B cell (primary cell): ENCODE data around the gene RBBP6. TPM values are rescaled to one million over a fixed set of nuclear protein-coding genes. Genes with fewer than 3 reads are reported as not detected.

Experiments
- ATAC-seq: fragments of 200-7000 bp; cut with Tn5 transposase; one replicate; pipeline ENCODE4 v1.10.0; 2021; ENCODE audit warnings: low read depth, mild to moderate bottlenecking, moderate number of reproducible peaks, moderate library complexity
- CTCF ChIA-PET: fragments of 350-600 bp; sonication (Branson Sonifier 250); formaldehyde crosslinking; loops from one replicate; lab custom pipeline; 2021; ENCODE audit warnings: antibody characterized with exemption, inconsistent platforms; lab: Charles Lee
- POLR2A ChIA-PET: fragments of 350-600 bp; sonication (Branson Sonifier 250); formaldehyde crosslinking; loops from one replicate; lab custom pipeline; 2021; ENCODE audit warnings: antibody characterized with exemption; lab: Charles Lee
- DNase-seq: peaks from one replicate; pipeline ENCODE4 v3.0.0; 2013
- H2AFZ ChIP-seq: 2 replicates; pipeline ENCODE4 v1.6.1; 2012; ENCODE audit warnings: mild to moderate bottlenecking, low read depth, low read length; ENCODE audit not compliant: insufficient read depth, poor library complexity, severe bottlenecking
- H3K27ac ChIP-seq, 2 donors: 1 replicate in 1 of 2; 2 replicates in 1 of 2; pipeline ENCODE4 v1.5.1; 2012 to 2013; ENCODE audit warnings: low read length in 2 of 2, mild to moderate bottlenecking in 2 of 2, moderate library complexity in 1 of 2
- H3K27me3 ChIP-seq, 4 experiments: fragments of 200-600 bp in 1 of 4; sonication (generic) in 1 of 4; replicated peaks in 1 of 4; 1 replicate in 2 of 4; 2 replicates in 2 of 4; pipeline versions ENCODE4 v1.6.1 to v1.7.0; 2013 to 2016; ENCODE audit warnings: low read length in 3 of 4, mild to moderate bottlenecking in 2 of 4, mixed read lengths in 1 of 4, moderate library complexity in 1 of 4; ENCODE audit not compliant: insufficient read depth in 4 of 4, control insufficient read depth in 3 of 4; ENCODE audit errors: control extremely low read depth in 1 of 4
- H3K36me3 ChIP-seq, 2 experiments: replicated peaks in 1 of 2; 1 replicate in 1 of 2; 2 replicates in 1 of 2; pipeline versions ENCODE4 v1.6.1 to v1.7.1; 2013; ENCODE audit warnings: low read length in 1 of 2; ENCODE audit not compliant: insufficient read depth in 2 of 2, control insufficient read depth in 1 of 2; ENCODE audit errors: control extremely low read depth in 1 of 2, extremely low read depth in 1 of 2
- H3K4me1 ChIP-seq, 2 donors: fragments of 200-600 bp in 1 of 2; sonication (generic) in 1 of 2; 1 replicate in 1 of 2; 2 replicates in 1 of 2; pipeline versions ENCODE4 v1.5.1 to v1.6.1; 2013 to 2017; ENCODE audit warnings: low read length in 2 of 2; ENCODE audit not compliant: control insufficient read depth in 2 of 2, insufficient read depth in 2 of 2
- H3K4me2 ChIP-seq: replicated peaks from 2 replicates; pipeline ENCODE3; 2012; ENCODE audit warnings: mild to moderate bottlenecking, low read depth, low read length; ENCODE audit not compliant: poor library complexity, severe bottlenecking
- H3K4me3 ChIP-seq, 5 experiments: fragments of 200-600 bp in 1 of 5; sonication (generic) in 1 of 5; 1 replicate in 3 of 5; 2 replicates in 2 of 5; pipeline versions ENCODE4 v1.5.1 to v1.7.0; 2011 to 2016; ENCODE audit warnings: low read length in 4 of 5, mild to moderate bottlenecking in 4 of 5, low read depth in 2 of 5, control low read depth in 1 of 5, moderate library complexity in 1 of 5; ENCODE audit not compliant: insufficient read depth in 1 of 5; ENCODE audit errors: control extremely low read depth in 1 of 5, extremely low read depth in 1 of 5
- H3K79me2 ChIP-seq: fragments of 200-600 bp; sonication (generic); one replicate; pipeline ENCODE4 v1.6.0; 2016; ENCODE audit warnings: low read length; ENCODE audit not compliant: control insufficient read depth, insufficient read depth
- H3K9ac ChIP-seq: fragments of 200-600 bp; sonication (generic); 2 replicates; pipeline ENCODE4 v1.6.1; 2017; ENCODE audit warnings: mild to moderate bottlenecking, low read length, moderate library complexity
- H3K9me3 ChIP-seq, 3 donors: one replicate each; pipeline versions ENCODE4 v1.6.1 to v1.7.1; 2013; ENCODE audit warnings: low read length in 2 of 3; ENCODE audit not compliant: control insufficient read depth in 2 of 3, insufficient read depth in 1 of 3; ENCODE audit errors: control extremely low read depth in 1 of 3
- H4K20me1 ChIP-seq: 2 replicates; pipeline ENCODE4 v1.6.0; 2012; ENCODE audit warnings: mild to moderate bottlenecking, low read length; ENCODE audit not compliant: insufficient read depth, control insufficient read depth, poor library complexity, severe bottlenecking
- H3K27ac Mint-ChIP-seq: one replicate; pipeline ENCODE4 v1.8.0; 2021; ENCODE audit warnings: mixed read lengths
- H3K27me3 Mint-ChIP-seq: one replicate; pipeline ENCODE4 v1.8.0; 2021; ENCODE audit warnings: mixed read lengths
- H3K4me1 Mint-ChIP-seq: one replicate; pipeline ENCODE4 v1.8.0; 2021; ENCODE audit warnings: mixed read lengths
- H3K4me3 Mint-ChIP-seq: one replicate; pipeline ENCODE4 v1.8.0; 2021; ENCODE audit warnings: mixed read lengths
- H3K9me3 Mint-ChIP-seq: one replicate; pipeline ENCODE4 v1.8.0; 2022; ENCODE audit warnings: mixed read lengths; ENCODE audit not compliant: insufficient read depth
- EZH2 ChIP-seq: IDR thresholded peaks from 2 replicates; pipeline ENCODE4 v1.6.1; 2012; ENCODE audit warnings: borderline replicate concordance, low read depth, mild to moderate bottlenecking, moderate library complexity, low read length; ENCODE audit not compliant: insufficient read depth, poor library complexity, severe bottlenecking
- WGBS: methylation state at CpG from one replicate; pipeline ENCODE4 v1.1.5; 2013; ENCODE audit warnings: missing lambda C conversion rate; ENCODE audit not compliant: insufficient coverage; 5-methylcytosine and 5-hydroxymethylcytosine counted together
- intact Hi-C: fragments of 100-400 bp; cut with micrococcal nuclease; formaldehyde crosslinking; loops from one replicate; pipeline ENCODE4 v1.10.0; 2022
- polyA plus RNA-seq: library from polyadenylated mRNA; depleted of rRNA; stranded (reverse); fragments of >200 nt; gene quantifications from 2 replicates; pipeline ENCODE4 v1.2.3, GENCODE V29; 2012
- total RNA-seq, 2 donors: library from RNA; stranded (reverse); fragments of 120-200 nt in 1 of 2; gene quantifications; 1 replicate in 1 of 2; 2 replicates in 1 of 2; pipeline versions ENCODE4 v1.2.3 to v1.2.4, GENCODE V29; 2013 to 2022
- TF ChIP-seq, protein P1 (sequence below): fragments of 200-600 bp; IDR thresholded peaks from one replicate; pipeline ENCODE4 v1.8.0; 2022; ENCODE audit warnings: antibody characterized with exemption, mild to moderate bottlenecking

RBBP6 gene
- total and polyA plus RNA-seq, 2 donors (not counting 1 experiment from before 2014, with no cell fraction given) = 107 to 132 TPM

DNA sequence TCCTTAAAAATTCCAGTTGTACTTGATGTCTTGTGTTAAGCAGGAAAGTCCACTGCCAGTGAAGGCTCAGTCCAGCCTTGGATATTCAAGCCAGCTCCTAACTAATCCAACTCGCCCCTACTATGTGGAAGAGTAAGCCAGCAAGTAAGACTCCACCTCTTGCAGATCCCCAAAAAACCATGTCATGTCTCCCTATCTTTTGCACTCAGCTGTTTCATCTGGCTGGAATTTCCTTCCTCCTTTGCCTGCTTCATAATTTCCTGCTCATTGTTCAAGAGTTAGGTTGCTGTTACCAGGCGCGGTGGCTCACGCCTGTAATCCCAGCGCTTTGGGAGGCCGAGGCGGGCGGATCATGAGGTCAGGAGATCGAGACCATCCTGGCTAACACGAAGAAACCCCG lies 37.8 kb downstream of the RBBP6 start:
- TF ChIP-seq, protein P1, sequence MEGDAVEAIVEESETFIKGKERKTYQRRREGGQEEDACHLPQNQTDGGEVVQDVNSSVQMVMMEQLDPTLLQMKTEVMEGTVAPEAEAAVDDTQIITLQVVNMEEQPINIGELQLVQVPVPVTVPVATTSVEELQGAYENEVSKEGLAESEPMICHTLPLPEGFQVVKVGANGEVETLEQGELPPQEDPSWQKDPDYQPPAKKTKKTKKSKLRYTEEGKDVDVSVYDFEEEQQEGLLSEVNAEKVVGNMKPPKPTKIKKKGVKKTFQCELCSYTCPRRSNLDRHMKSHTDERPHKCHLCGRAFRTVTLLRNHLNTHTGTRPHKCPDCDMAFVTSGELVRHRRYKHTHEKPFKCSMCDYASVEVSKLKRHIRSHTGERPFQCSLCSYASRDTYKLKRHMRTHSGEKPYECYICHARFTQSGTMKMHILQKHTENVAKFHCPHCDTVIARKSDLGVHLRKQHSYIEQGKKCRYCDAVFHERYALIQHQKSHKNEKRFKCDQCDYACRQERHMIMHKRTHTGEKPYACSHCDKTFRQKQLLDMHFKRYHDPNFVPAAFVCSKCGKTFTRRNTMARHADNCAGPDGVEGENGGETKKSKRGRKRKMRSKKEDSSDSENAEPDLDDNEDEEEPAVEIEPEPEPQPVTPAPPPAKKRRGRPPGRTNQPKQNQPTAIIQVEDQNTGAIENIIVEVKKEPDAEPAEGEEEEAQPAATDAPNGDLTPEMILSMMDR = no peak
- TF ChIP-seq EZH2 = no peak
- no peaks in the 10 kb centered on the region for H3K4me1 ChIP-seq
- DNase-seq (no peak), ATAC-seq (no peak)
- intact Hi-C loops = no loop called here
- no peaks in the 10 kb centered on the region for H3K9me3 Mint-ChIP-seq
- 92% methylated on average over 2 of the region's 11 CpGs for WGBS
- ChIA-PET CTCF (no interaction called here), POLR2A (no interaction called here)
- peaks cover 0 to 7% of the 10 kb centered on the region in 2 experiments for H3K36me3 ChIP-seq
- H3K27ac Mint-ChIP-seq = no peak overlapping the region
- no peaks in the 10 kb centered on the region for H3K4me1 Mint-ChIP-seq
- H4K20me1 ChIP-seq = no peaks in the 10 kb centered on the region
- H3K27ac ChIP-seq = no peak overlapping the region
- no peak overlapping the region for H3K4me3 ChIP-seq
- H3K4me3 Mint-ChIP-seq = no peak overlapping the region
- H3K27me3 ChIP-seq = no peaks in the 10 kb centered on the region
- H3K79me2 ChIP-seq = no peaks in the 10 kb centered on the region
- H3K9me3 ChIP-seq = peaks cover 0 to 4% (median 0%) of the 10 kb centered on the region in 3 donors
- H3K4me2 ChIP-seq = no peak overlapping the region
- H3K9ac ChIP-seq = no peak overlapping the region
- H2AFZ ChIP-seq = no peak overlapping the region
- no peaks in the 10 kb centered on the region for H3K27me3 Mint-ChIP-seq

DNA sequence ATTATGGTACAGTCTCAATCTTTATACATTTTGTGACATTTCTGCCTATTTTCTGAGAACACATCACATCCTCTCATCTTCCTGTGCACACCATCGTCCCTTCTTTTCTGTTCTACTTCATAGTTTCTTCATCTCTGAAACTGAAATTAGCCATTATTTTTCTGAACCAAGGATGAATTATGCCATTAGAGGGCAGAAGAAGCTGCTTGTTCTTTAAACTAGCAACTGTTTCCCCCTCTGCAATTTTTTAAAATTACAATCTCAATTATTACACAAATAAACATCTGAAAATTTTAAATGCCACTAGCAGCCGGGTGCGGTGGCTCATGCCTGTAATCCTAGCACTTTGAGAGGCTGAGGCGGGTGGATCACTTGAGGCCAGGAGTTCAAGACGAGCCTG lies 41.3 kb downstream of the RBBP6 start:
- Histone ChIP-seq H3K27ac (no peak overlapping the region), H3K4me1 (no peaks in the 10 kb centered on the region), H2AFZ (no peak overlapping the region), H3K9ac (no peak overlapping the region), H3K79me2 (no peaks in the 10 kb centered on the region), H3K9me3 (no peaks in the 10 kb centered on the region), H3K36me3 (no peaks in the 10 kb centered on the region), H4K20me1 (no peaks in the 10 kb centered on the region), H3K4me2 (no peak overlapping the region), H3K4me3 (no peak overlapping the region), H3K27me3 (no peaks in the 10 kb centered on the region)
- TF ChIP-seq, protein P1 = no peak
- no peak for TF ChIP-seq EZH2
- no peaks in the 10 kb centered on the region for H3K9me3 Mint-ChIP-seq
- DNase-seq = no peak
- ChIA-PET CTCF (interaction anchor here (0.6 kb wide), 1 partner anchor 685 kb away, joined by 3 read pairs; no protein-coding TSS in a partner anchor), POLR2A (interaction anchor here (0.7 kb wide), 1 partner anchor 20 kb away, joined by 7 read pairs; no protein-coding TSS in a partner anchor)
- ATAC-seq = no peak
- WGBS = no CpG with 5 or more reads among the region's 5 CpGs
- no peak overlapping the region for H3K4me3 Mint-ChIP-seq
- H3K27me3 Mint-ChIP-seq = peaks cover 2% of the 10 kb centered on the region
- H3K27ac Mint-ChIP-seq = no peak overlapping the region
- H3K4me1 Mint-ChIP-seq = no peaks in the 10 kb centered on the region
- intact Hi-C loops = no loop called here
